ENCODE measurements around the gene FGD6.

FGD6 gene

GRCh38 chr12:95083938-95084337 lies 133.3 kb downstream of the FGD6 start:
- DNase-seq (ENCODE audit: low spot score): no peak

- DNase-seq (ENCODE audit: low spot score): no peak
Measured at GRCh38 chr12:95083471-95083870, 133.8 kb downstream of the FGD6 start.

GRCh38 chr12:95077341-95077740 lies 139.9 kb downstream of the FGD6 start:
- DNase-seq (ENCODE audit: low spot score): no peak

GRCh38 chr12:95074766-95075165 lies 142.5 kb downstream of the FGD6 start:
- no peak for DNase-seq (ENCODE audit: low spot score)

- no peak for DNase-seq (ENCODE audit: low spot score)
Measured at GRCh38 chr12:95073698-95074520, 143.4 kb downstream of the FGD6 start.

GRCh38 chr12:95072900-95073697 lies 144.2 kb downstream of the FGD6 start, which contains the start of gene NR2C1:
TSS of gene NR2C1 (minus strand) at chr12:95073618. CDS start at chr12:95067384, 6,234 bp downstream.
- peak; percentile 98 for DNase-seq (ENCODE audit: low spot score)

- no peak for DNase-seq (ENCODE audit: low spot score)
Measured at GRCh38 chr12:95070378-95070777, 146.9 kb downstream of the FGD6 start.

GRCh38 chr12:95066091-95066855 lies 151.0 kb downstream of the FGD6 start:
- DNase-seq (ENCODE audit: low spot score): no peak

GRCh38 chr12:95060951-95061350 lies 156.3 kb downstream of the FGD6 start:
- DNase-seq (ENCODE audit: low spot score): no peak

GRCh38 chr12:95059984-95060383 lies 157.3 kb downstream of the FGD6 start:
- DNase-seq (ENCODE audit: low spot score): no peak

GRCh38 chr12:95057424-95057823 lies 159.8 kb downstream of the FGD6 start:
- no peak for DNase-seq (ENCODE audit: low spot score)

- DNase-seq (ENCODE audit: low spot score): no peak
Measured at GRCh38 chr12:95055057-95055456, 162.2 kb downstream of the FGD6 start.

GRCh38 chr12:95054206-95054605 lies 163.1 kb downstream of the FGD6 start:
- DNase-seq (ENCODE audit: low spot score): no peak

GRCh38 chr12:95051241-95051640 lies 166.0 kb downstream of the FGD6 start:
- no peak for DNase-seq (ENCODE audit: low spot score)

GRCh38 chr12:95037906-95038305 lies 179.4 kb downstream of the FGD6 start:
- no peak for DNase-seq (ENCODE audit: low spot score)

- DNase-seq (ENCODE audit: low spot score): no peak
Measured at GRCh38 chr12:95034750-95035149, 182.5 kb downstream of the FGD6 start.
